Renal pelvis (tissue), 4 donors: Measurements from ENCODE around the gene ZNF804A. TPM values are rescaled to one million over a fixed set of nuclear protein-coding genes. Genes with fewer than 3 reads are reported as not detected.
"Not testable (repeated sequence)": the region's sequence is repeated elsewhere in the genome, so short reads cannot be mapped to it uniquely, and the experiment has no call there.

Source experiments
- DNase-seq: peaks from one replicate; pipeline ENCODE4 v3.0.0-alpha.2; 2013
- polyA plus RNA-seq, 3 donors: library from polyadenylated mRNA; unstranded; fragments of 120-200 nt; gene quantifications; one replicate each; pipeline ENCODE4 v1.2.1, GENCODE V29; 2013; ENCODE audit not compliant: insufficient read length in 3 of 3

The ZNF804A gene
- polyA plus RNA-seq, 3 donors, result 0.74 to 2.0 (median 0.87) TPM

DNA sequence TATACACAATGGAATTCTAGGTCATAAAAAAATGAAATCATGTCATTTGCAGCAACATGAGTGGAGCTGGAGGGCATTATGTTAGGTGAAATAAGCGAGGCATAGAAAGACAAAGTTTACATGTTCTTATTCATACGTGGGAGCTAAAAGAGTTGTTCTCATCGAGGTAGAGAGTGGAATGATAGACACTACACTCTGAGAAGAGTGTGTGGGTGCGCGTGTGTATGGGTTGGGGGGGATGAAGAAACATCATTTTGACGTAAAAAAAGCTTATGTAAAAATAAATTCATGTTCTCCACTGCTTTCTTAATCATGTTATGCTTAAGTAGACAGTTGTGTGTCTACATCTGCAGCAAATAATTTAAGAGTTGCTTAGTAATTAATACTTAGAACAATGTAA is 123.6 kb downstream of the ZNF804A start:
- no peak for DNase-seq

DNA sequence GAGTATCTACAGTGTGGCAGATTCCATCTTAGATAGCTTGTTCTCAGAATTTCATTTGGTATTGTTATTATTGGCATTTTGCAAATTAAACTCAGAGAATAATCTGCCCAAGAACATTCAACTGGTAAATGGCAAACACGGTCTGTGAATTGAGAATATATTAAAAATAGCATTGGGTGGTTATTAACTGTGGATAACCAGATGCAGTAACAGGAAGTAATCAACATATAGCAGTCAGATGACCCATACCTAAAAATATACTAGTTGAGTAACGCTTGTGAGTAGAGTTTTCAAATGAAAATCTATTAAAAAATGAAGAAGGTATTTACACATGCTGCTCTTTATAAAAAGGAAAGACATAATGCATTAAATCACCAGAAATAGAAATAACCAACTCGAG is 129.5 kb downstream of the ZNF804A start:
- DNase-seq, result no peak

DNA sequence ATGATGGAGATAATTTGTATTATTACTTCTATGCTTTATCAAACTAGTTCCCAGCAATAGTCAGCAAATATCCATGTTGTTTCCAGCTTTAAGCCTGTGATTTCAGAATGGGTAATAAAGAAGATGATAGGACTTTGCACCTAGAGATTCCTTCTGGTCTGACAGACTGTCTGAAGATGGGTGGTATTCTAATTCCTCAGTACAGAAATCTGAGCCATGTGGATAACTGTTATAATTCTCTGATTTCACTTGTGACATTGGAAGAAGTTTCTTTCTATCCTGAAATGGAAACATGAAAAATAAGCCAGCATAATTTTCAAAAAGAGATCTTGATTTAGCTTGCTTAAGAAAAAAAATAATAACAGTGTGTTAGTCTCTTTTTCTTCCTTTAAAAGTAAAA is 130.1 kb downstream of the ZNF804A start:
- DNase-seq, result no peak

DNA sequence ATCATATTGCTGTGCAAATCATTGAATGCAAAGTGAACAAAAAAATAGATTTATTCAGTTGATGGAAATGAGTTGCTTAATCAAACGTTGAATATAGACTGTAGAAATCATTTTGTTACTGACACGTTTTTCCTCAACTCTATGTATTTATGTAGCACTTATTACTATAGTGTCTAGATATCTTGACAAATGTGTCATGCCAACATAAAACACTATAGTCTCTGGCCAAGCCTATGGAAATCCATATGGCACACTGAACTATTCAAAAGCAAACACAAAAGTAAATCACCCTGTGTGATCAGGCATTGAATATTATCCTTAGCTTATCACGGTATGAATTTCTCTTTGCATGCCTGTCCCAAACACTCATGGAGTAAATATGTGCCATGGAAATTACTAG is 131.3 kb downstream of the ZNF804A start:
- no peak for DNase-seq

DNA sequence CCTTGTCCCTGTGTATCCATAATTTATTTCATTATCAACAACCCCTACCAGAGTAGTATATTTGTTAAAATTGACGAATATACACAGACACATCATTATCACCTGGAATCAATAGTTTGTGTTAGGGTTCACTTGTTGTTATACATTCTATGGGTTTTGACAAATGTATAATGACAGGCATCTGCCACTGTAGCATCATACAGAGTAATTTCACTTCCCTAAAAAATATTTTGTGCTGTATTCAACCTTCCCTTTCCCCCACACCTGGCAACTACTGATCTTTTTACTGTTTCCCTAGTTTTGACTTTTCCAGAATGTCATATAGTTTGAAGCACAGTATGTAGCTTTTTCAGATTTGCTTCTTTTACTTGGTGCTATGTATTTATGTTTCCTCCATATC is 132.0 kb downstream of the ZNF804A start:
- DNase-seq, result no peak

DNA sequence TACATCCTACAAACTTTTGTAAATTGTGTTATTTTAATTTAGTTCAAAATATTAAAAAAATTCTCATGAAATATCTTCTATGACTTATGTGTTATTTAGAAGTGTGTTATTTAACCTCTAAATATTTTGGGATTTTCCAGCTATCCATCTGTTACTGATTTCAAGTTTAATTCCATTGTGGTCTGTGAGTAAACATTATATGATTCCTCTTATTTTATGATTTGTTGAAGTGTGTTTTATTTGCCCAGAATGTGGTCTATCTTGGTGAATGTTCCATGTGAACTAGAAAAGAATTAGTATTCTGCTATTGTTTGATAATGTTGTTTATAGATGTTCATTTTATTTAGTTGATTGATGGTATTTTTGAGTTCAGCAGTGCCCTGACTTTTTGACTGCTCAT is 136.0 kb downstream of the ZNF804A start:
- DNase-seq, result no peak

DNA sequence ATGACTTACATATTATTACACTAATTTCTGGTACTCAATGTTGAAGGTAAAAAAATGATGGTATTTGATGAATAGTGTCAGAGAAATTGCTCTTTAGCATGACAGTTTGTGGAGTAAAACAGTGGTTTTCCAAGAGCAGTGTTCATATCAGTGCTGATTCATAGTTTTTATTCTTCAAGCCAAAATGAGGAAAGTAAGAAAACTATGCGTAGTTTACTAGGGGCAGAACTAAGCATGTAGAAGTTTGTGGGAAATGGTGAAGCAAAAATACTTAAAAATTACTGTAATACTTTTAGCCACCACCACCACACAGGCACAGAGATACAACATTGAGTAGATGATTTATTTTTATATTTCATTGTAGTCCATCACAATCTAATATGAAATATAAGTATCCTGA is 137.3 kb downstream of the ZNF804A start:
- DNase-seq, result no peak

DNA sequence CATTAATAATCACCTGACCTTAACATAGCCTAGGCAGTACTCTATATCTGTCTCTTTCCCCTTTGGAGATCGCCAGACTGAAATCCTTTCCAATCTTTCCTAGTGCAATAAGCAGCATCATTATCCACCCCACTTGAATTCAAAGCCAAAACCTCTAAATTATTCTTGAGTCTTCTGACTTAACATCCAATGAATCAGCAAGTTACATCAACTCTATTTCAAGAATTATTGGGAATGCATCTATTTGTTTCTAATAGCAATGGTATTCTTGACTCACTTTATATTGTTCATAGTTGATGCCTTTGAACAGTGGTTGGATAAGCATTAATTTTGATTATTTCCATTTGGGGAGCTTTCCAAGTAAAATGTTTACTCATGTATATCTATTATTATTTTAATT is 144.8 kb downstream of the ZNF804A start:
- DNase-seq, result no peak

DNA sequence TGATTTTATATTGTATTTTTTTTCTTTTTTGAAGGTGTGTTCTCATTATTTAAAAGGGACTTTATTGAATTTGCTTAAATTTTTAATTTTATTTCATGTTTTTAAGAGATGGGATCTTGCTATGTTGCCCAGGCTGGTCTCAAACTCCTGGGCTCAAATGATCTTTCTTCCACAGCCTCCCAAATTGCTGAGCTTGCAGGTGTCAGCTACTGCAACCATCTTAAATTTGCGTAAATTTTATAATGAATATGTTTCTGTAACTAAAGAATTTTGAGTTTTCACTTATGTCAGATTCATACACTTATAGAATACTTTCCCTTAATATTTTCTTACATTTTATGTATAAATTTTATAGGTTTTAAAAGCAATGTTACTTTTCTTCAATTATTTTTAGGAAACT is 157.8 kb downstream of the ZNF804A start:
- no peak for DNase-seq

DNA sequence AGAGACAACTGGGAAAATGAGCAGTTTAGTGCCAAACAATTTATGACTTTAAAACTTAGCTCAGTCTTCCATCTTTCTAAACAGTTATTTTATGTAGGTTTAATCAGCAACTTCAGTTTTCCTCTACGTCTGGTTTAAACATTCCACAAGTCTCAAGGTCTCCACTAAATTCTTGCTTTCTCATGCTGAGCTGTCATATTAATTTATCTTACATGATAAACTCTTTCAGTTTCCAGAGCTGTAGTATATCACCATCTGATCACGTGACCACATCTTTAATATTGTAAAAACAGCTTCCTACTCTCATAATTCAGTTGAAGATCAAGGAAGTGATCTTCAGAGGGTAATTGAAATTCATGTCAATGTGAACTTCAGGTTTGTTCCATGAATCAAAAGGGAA is 158.6 kb downstream of the ZNF804A start:
- DNase-seq, result no peak

DNA sequence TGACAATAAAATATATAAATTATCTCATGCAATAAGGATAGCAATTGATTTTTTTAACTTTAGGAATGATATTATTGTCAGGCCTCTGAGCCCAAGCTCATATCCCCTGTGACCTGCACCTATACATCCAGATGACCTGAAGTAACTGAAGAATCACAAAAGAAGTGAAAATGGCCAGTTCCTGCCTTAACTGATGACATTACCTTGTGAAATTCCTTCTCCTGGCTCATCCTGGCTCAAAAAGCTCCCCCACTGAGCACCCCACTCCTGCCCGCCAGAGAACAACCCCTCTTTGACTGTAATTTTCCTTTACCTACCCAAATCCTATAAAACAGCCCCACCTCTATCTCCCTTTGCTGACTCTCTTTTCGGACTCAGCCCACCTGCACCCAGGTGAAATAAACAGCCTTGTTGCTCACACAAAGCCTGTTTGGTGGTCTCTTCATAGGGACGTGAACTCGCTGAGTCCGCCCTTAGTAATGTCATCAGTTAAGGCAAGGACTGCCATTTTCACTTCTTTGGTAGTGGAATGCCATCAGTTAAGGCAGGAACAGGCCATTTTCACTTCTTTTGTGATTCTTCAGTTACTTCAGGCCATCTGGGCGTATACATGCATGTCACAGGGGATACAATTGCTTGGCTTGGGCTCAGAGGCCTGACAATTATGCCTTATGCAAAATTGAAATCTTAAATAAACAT is 161.4 kb downstream of the ZNF804A start:
- not testable (repeated sequence) for DNase-seq

DNA sequence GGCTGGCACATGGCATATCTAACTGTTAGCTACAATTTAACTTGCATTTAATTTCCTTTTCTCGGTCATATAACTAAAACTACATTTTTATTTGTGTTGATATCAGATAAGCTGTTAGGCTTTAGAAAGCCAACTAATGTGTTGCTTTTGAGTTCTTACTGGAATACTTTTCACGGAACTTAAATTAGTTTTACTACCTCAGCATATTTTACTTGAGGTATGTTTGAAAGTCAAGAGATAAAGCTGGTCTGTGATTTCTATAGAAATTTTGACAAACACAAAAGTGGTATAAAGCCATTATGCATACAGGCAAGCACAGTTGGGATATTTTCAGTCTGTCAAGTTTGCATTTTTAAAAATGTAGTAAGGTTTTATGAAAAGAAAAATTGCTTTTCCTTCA is 162.6 kb downstream of the ZNF804A start:
- DNase-seq, result no peak

DNA sequence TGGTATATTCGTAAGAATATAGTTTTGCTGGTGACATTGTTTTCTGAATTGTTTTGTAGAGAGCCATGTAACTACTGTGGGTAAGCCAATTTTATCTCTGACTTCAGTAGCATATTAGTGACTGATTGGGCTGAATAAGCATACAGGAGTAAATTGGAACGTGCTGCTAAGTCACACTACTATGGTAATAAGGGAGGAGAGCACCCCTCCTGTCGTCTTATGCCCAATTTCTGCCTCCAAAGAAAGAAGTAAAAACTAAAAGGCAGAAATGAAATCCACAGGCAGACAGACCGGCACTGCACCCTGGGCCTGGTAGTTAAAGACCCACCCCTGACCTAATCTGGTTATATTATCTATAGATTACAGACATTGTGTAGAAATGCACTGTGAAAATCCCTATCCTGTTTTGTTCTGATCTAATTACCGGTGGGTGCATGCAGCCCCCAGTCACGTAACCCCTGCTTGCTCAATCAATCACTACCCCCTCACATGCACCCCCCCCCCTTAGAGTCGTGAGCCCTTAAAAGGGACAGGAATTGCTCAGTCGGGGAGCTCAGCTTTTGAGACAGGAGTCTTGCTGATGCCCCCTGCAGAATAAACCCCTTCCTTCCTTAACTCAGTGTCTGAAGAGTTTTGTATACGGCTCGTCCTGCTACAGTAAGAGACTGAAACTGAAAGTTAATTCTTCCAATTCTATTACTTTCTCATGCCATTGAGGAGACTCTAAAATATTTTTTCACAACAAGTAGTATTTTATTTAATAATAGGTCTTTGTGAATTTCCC is 167.0 kb downstream of the ZNF804A start:
- no peak for DNase-seq

DNA sequence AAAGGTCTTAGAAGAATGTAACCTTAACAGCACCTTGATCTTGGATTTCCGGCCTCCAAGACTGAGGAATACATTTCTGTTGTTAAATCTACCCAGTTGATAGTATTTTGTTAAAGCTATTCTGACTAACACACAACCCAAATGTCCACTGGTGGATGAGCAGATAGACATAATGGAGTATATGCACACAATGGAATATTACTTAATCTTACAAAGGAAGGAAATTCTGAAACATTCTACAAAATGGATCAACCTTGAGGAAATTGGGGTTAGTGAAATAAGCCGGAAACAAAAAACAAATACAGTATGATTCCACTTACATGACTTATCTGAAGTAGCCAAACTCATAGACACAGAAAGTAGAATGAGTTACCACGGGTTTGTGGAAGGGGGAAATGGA is 168.7 kb downstream of the ZNF804A start:
- DNase-seq, result no peak

DNA sequence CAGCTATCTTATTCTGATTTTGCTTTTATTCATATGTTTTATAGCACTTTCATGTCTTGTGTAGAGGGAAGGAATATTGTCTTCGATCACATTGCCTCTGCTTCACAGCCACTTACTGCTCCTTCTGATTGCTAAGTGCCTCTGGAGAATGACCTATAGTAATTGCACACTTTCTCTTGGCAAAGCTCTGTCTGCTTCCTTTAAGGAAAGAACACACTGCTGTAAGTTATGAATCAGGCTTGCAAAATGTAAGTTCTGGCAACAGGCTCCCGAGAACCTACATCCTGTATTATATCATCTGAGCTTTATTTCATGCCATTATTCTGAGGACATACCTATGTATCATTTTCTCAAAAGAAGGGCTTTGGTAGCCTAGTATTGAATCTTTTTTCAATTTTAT is 170.7 kb downstream of the ZNF804A start:
- no peak for DNase-seq

DNA sequence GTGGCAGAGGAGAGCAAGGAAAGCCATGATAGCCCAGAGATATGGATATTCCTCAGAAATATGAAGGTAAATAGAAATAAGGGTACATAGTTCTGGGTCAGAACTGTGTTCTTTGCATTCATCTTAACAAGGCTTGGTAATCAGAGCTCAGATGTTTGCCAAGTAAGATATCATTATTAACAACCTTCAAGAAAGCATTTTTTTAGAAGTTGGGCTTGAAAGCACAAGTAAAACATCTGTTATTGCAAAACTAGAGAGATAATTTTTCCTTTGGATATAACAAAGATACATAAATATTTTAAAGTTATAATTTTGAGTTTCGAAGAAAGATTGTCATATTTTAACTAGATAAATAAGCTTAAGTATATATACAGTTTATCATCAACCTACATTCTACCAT is 171.4 kb downstream of the ZNF804A start:
- DNase-seq, result no peak

DNA sequence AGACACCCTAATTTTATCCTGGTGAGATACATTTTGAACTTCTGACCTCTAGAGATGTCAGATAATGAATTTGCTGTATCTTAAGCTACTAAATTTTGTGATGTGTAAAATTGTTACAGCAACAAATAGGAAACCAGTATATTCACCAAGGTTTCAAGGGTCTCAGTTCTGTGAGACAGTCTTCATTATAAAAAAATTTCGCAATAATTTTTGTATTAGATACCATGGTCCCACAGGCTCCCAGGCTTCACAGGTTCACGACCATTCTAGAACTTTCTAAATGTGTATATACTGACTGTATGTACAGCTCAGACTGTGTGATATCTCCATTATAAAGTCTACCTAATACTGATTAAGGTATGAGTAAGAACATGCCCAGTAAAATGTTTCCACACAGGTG is 181.4 kb downstream of the ZNF804A start:
- no peak for DNase-seq

DNA sequence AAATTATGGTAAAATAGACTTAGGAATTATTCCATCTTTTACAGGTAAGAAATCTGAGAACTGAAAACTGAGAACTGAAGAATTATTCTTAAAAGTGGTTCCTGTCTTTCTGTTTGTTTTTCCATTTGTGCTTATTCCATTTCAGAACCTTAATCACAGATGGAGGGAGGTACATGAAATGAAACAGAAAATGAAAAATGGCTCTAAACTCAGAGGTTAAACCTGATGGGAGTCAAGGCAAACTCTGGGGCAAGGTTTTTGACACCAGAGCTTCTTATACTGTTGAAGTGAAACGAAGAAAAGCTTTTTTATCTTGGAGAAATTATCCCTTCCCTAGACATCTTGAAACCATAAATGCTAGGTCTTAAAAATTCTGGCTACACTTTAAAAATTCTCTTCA is 182.1 kb downstream of the ZNF804A start:
- no peak for DNase-seq

DNA sequence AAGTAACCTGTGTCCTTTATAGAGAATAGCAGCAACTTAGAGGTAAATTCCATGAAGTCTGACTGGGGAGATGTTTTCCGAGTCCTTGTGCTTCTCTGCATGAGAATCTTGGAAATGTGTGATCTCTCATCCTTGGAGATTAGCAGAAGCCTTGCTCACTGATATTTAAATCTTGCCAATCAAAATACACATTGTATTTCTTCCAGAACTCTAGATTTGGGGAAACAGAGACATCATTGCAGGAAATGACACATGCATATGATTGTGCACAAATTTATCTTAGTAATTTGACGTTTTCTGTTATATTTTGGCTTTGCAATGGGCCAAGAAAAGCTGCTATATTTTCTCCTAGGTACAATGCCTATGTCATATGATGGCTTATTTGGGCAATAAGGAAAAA is 182.6 kb downstream of the ZNF804A start:
- no peak for DNase-seq

DNA sequence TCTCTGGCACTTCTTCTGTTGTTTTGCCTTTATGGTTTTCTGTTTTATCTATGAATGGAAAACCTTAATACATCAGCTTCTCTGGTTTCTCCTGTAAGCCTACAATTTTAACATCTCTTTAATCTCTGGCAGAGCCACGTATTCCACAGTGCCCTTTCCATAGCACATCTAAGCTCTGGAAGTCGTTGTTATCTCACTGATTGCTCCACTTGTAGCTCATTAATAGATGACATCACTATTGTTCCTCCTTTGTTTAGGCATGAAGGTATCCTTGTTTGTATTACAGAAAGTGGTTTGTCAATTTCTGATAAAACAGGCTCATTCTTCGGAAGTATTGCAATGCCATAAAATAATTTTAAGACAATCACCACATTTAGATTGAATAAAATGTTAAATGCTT is 185.2 kb downstream of the ZNF804A start:
- no peak for DNase-seq

DNA sequence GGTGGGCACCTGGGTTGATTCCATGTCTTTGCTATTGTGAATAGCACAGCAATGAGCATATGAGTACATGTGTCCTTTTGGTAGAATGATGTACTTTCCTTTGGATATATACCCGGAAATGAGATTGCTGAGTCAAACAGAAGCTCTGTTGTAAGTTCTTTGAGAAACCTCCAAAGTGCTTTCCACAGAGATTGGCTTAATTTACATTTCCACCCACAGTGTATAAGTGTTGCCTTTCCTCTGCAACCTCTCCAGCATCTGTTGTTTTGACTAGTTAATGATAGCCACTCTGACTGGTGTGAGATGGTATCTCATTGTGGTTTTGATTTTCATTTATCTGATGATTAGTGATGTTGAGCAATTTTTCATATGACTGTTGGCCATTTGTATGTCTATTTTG is 194.8 kb downstream of the ZNF804A start:
- no peak for DNase-seq

DNA sequence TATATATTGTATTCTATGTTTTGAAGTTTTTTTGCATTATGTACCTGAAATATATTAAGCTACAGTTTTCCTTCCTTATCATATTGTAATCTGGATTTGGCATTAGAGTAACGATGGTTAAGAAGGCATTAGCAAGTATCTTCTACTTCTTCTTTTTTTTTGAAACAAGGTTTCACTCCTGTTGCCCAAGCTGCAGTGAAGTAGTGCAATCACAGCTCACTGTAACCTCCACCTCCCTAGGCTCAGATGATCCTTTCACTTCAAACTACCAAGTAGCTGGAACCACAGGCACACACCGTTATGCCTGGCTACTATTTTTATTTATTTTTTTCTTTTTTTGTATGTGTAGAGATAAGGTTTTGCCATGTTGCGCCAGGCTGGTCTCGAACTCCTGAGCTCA is 201.1 kb downstream of the ZNF804A start:
- no peak for DNase-seq

DNA sequence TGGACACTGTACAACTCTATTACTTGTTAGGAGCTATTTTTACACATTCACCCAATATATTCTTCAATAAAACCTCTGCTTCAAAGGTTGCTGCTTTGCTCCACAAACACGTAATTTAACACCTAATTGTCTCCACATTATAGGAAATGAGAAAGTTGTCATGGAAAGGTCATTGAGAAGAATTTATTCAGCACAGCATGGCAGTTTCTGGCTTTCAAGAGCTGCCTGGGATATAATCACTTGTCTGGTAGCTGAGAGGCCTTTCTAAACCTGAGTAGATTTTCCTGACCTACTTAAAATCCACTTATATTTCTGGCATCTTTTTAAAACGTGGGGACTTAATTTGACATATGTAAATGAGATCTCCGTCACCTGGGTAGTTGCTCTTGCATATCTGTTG is 216.1 kb downstream of the ZNF804A start:
- no peak for DNase-seq

DNA sequence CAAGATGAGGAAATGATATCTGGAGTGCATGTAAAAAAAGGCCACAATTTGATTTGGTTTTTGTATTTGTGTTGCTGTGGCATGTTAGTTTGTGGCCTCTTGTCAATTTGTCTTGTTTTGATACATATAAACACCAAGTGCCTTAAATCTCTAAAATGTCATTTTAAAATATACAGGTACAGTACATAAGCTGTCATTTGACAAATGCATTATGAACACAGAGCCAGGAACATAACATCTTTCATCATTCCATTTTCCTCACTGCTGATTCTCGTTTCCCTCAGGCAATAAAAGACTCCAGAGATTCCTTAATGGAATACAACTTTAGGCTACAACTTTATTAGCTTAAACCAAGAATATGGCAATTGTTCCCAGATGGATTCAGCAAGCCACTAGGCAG is 217.5 kb downstream of the ZNF804A start:
- no peak for DNase-seq
